Neural cell (in vitro differentiated cells): ENCODE results near the gene GNL2. TPM values are rescaled to one million over a fixed set of nuclear protein-coding genes. Genes with fewer than 3 reads are reported as not detected.

ENCODE experiments used
- H2AFZ ChIP-seq: fragments of 200-600, 300-800 bp; sonication (generic), shearing (Covaris generic); 2 replicates; pipeline ENCODE4 v1.6.0; 2014; ENCODE audit warnings: low read depth, mild to moderate bottlenecking, antibody characterized with exemption, low read length, moderate library complexity
- H3F3A ChIP-seq: fragments of 200-600 bp; shearing (Covaris generic); 2 replicates; pipeline ENCODE4 v1.6.1; 2016; ENCODE audit warnings: mild to moderate bottlenecking, moderate library complexity, mixed read lengths, antibody characterized with exemption, low read length; ENCODE audit not compliant: insufficient read depth, poor library complexity, severe bottlenecking
- H3K27ac ChIP-seq: fragments of 200-600, 300-800 bp; sonication (generic), shearing (Covaris generic); 2 replicates; pipeline ENCODE4 v1.5.1; 2014; ENCODE audit warnings: mild to moderate bottlenecking, low read length, moderate library complexity
- H3K27me3 ChIP-seq: fragments of 300-800, 200-600 bp; sonication (generic), shearing (Covaris generic); 2 replicates; pipeline ENCODE4 v1.6.0; 2014; ENCODE audit warnings: mild to moderate bottlenecking, low read depth, low read length, moderate library complexity; ENCODE audit not compliant: insufficient read depth
- H3K36me3 ChIP-seq: fragments of 300-800, 200-600 bp; sonication (generic), shearing (Covaris generic); 2 replicates; pipeline ENCODE4 v1.5.1; 2014; ENCODE audit warnings: mild to moderate bottlenecking, antibody characterized with exemption, low read length, moderate library complexity; ENCODE audit not compliant: insufficient read depth
- H3K4me2 ChIP-seq: fragments of 300-800, 200-600 bp; sonication (generic), shearing (Covaris generic); 2 replicates; pipeline ENCODE4 v1.6.0; 2014; ENCODE audit warnings: mild to moderate bottlenecking, low read length
- H3K4me3 ChIP-seq: fragments of 300-800, 200-600 bp; sonication (generic), shearing (Covaris generic); 2 replicates; pipeline ENCODE4 v1.5.1; 2014; ENCODE audit warnings: mild to moderate bottlenecking, low read length, moderate library complexity
- H3K79me2 ChIP-seq: fragments of 200-600 bp; shearing (Covaris generic); replicated peaks from 2 replicates; pipeline ENCODE4 v1.6.0; 2014; ENCODE audit warnings: mild to moderate bottlenecking, low read length, moderate library complexity; ENCODE audit not compliant: insufficient read depth
- H3K9ac ChIP-seq: fragments of 300-800, 200-600 bp; sonication (generic), shearing (Covaris generic); 2 replicates; pipeline ENCODE4 v1.6.1; 2016; ENCODE audit warnings: mild to moderate bottlenecking, low read length, mixed read lengths
- H3K9me2 ChIP-seq: fragments of 200-600 bp; shearing (Covaris generic); 2 replicates; pipeline ENCODE4 v1.6.1; 2016; ENCODE audit warnings: mild to moderate bottlenecking, low read length, mixed read lengths; ENCODE audit not compliant: insufficient read depth
- H3K9me3 ChIP-seq: fragments of 200-600, 300-800 bp; sonication (generic), shearing (Covaris generic); 2 replicates; pipeline ENCODE4 v1.6.1; 2016; ENCODE audit warnings: mild to moderate bottlenecking, mixed run types, low read length, moderate library complexity, mixed read lengths
- H4K20me1 ChIP-seq: fragments of 200-600 bp; shearing (Covaris generic); 2 replicates; pipeline ENCODE4 v1.6.1; 2016; ENCODE audit warnings: mild to moderate bottlenecking, mixed run types; ENCODE audit not compliant: insufficient read depth
- EP300 ChIP-seq: fragments of 450-650 bp; conservative IDR thresholded peaks from 2 replicates; pipeline ENCODE4 v1.6.1; 2014; ENCODE audit warnings: antibody characterized with exemption, mild to moderate bottlenecking, moderate library complexity; ENCODE audit not compliant: poor library complexity, severe bottlenecking
- EZH2 ChIP-seq: fragments of 200-600, 300-800 bp; shearing (Covaris generic), sonication (generic); IDR thresholded peaks from 2 replicates; pipeline ENCODE4 v1.6.1; 2014; ENCODE audit warnings: antibody characterized with exemption, low read length, borderline replicate concordance, mild to moderate bottlenecking; ENCODE audit not compliant: insufficient read depth, poor library complexity, severe bottlenecking
- MXI1 ChIP-seq: fragments of 450-650 bp; conservative IDR thresholded peaks from 2 replicates; pipeline ENCODE4 v1.6.1; 2014; ENCODE audit warnings: antibody characterized with exemption, mild to moderate bottlenecking; ENCODE audit not compliant: poor library complexity, severe bottlenecking
- POLR2AphosphoS5 ChIP-seq: IDR thresholded peaks from 2 replicates; pipeline ENCODE4 v1.6.1; 2012
- RAD21 ChIP-seq: fragments of 450-650 bp; conservative IDR thresholded peaks from 2 replicates; pipeline ENCODE4 v1.6.1; 2014; ENCODE audit warnings: antibody characterized with exemption, mild to moderate bottlenecking, moderate library complexity
- SMC3 ChIP-seq: fragments of 450-650 bp; conservative IDR thresholded peaks from 2 replicates; pipeline ENCODE4 v1.6.1; 2014; ENCODE audit warnings: antibody characterized with exemption, mild to moderate bottlenecking, moderate library complexity; ENCODE audit not compliant: poor library complexity
- TAF1 ChIP-seq: IDR thresholded peaks from 2 replicates; pipeline ENCODE4 v1.6.1; 2012; ENCODE audit warnings: low read depth
- polyA plus RNA-seq: library from polyadenylated mRNA; depleted of rRNA; stranded (reverse); fragments of >200 nt; gene quantifications from 2 replicates; pipeline ENCODE4 v1.2.3, GENCODE V29; 2014
- TF ChIP-seq, protein P1 (sequence below): IDR thresholded peaks from 2 replicates; pipeline ENCODE4 v1.6.1; 2012; ENCODE audit warnings: borderline replicate concordance
- TF ChIP-seq, protein P2 (sequence below): fragments of 450-650 bp; IDR thresholded peaks from 2 replicates; pipeline ENCODE4 v1.5.1; 2014; ENCODE audit warnings: antibody characterized with exemption, mild to moderate bottlenecking, moderate library complexity; ENCODE audit not compliant: poor library complexity, severe bottlenecking

Gene GNL2
- polyA plus RNA-seq, 1 donor from 2014 or later: 31.7 TPM

DNA sequence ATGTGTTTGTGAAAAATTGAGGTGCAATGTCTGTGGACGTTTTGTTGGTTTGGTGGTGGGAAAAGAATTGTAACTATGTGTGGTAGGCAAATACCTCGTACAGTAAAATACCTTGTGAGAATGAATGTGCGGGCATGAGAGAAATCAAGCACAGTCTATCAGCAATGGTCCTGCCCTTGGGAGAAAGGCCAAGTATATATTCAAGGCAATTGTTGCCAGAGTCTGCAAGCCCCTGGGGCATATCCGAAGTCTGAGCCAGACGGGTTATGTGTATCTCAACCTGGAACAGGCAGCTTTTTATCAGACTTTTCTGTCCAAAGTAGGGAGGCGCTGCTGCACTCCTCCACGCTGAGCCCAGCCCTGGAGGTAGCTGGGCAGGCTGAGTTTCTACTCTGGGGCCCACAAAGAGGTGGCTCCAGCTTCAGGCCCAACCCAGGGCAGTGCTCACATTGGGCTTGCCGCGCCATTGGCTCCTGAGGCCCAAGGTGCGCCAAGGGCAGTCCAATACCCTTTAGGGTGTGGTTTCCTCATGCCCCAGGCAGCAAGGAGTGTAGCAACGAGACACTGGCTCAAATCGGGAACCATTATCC is 9.4 kb upstream of the GNL2 start:
- no peaks in the 10 kb centered on the region for H3K27me3 ChIP-seq
- H4K20me1 ChIP-seq: no peaks in the 10 kb centered on the region
- H3K79me2 ChIP-seq: no peaks in the 10 kb centered on the region
- H3F3A ChIP-seq: no peaks in the 10 kb centered on the region
- no peaks in the 10 kb centered on the region for H3K36me3 ChIP-seq
- no peak overlapping the region for H3K9ac ChIP-seq
- no peak overlapping the region for H3K4me3 ChIP-seq
- no peaks in the 10 kb centered on the region for H3K9me3 ChIP-seq
- H3K4me2 ChIP-seq: no peak overlapping the region
- no peak for TF ChIP-seq EZH2
- no peak for TF ChIP-seq SMC3
- no peak for TF ChIP-seq MXI1
- TF ChIP-seq, protein P1, sequence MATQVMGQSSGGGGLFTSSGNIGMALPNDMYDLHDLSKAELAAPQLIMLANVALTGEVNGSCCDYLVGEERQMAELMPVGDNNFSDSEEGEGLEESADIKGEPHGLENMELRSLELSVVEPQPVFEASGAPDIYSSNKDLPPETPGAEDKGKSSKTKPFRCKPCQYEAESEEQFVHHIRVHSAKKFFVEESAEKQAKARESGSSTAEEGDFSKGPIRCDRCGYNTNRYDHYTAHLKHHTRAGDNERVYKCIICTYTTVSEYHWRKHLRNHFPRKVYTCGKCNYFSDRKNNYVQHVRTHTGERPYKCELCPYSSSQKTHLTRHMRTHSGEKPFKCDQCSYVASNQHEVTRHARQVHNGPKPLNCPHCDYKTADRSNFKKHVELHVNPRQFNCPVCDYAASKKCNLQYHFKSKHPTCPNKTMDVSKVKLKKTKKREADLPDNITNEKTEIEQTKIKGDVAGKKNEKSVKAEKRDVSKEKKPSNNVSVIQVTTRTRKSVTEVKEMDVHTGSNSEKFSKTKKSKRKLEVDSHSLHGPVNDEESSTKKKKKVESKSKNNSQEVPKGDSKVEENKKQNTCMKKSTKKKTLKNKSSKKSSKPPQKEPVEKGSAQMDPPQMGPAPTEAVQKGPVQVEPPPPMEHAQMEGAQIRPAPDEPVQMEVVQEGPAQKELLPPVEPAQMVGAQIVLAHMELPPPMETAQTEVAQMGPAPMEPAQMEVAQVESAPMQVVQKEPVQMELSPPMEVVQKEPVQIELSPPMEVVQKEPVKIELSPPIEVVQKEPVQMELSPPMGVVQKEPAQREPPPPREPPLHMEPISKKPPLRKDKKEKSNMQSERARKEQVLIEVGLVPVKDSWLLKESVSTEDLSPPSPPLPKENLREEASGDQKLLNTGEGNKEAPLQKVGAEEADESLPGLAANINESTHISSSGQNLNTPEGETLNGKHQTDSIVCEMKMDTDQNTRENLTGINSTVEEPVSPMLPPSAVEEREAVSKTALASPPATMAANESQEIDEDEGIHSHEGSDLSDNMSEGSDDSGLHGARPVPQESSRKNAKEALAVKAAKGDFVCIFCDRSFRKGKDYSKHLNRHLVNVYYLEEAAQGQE: no peak
- TF ChIP-seq POLR2AphosphoS5: no peak
- no peak for TF ChIP-seq EP300
- TF ChIP-seq RAD21: no peak
- TF ChIP-seq, protein P2, sequence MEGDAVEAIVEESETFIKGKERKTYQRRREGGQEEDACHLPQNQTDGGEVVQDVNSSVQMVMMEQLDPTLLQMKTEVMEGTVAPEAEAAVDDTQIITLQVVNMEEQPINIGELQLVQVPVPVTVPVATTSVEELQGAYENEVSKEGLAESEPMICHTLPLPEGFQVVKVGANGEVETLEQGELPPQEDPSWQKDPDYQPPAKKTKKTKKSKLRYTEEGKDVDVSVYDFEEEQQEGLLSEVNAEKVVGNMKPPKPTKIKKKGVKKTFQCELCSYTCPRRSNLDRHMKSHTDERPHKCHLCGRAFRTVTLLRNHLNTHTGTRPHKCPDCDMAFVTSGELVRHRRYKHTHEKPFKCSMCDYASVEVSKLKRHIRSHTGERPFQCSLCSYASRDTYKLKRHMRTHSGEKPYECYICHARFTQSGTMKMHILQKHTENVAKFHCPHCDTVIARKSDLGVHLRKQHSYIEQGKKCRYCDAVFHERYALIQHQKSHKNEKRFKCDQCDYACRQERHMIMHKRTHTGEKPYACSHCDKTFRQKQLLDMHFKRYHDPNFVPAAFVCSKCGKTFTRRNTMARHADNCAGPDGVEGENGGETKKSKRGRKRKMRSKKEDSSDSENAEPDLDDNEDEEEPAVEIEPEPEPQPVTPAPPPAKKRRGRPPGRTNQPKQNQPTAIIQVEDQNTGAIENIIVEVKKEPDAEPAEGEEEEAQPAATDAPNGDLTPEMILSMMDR: no peak
- no peak overlapping the region for H2AFZ ChIP-seq
- H3K9me2 ChIP-seq: no peaks in the 10 kb centered on the region
- H3K27ac ChIP-seq: no peak overlapping the region

DNA sequence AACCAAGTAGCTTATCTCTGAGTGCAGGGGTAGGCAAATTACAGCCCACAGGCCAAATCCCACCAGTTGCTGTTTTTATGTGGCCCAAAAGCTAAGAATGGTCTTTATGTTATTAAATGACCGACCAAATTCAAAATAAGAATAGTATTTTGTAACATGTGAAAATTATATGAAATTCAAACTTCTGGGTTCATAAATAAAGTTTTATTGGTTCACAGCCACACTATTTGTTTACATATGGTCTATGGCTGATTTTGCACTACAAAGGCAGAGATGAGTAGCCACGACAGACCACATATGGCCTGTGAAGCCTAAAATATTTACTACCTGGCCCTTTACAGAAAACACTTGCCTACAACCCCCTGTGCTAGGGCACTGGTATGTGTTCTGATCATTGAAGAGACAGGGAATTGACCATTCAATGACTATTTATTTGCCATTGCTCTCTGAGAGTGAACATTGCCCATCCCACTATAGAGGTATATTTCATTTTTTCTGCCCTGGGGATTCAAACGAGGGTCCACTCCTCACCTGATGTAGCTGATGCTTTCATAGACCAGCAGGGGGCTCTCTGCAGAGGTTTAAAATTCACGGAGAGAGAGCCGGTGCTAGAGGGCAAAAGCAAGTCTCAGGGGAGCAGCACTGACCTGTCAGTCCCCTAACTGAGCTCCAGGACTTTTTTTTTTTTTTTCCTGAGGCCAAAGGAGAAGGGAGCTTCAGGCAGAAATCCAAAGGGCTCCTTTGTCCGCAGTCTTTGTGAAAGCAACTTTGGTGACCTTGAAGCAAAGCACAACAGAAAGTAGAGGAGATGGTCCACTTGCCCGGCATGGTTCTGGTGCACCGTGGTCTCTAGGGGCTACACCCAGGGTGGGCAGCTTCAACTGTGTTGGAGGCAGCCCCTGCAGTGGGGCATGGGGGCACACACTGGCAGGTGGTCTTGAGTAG is 7.3 kb upstream of the GNL2 start:
- Histone ChIP-seq H3K4me3 (no peak overlapping the region), H3K9me2 (no peaks in the 10 kb centered on the region), H2AFZ (no peak overlapping the region), H3K27ac (no peak overlapping the region), H4K20me1 (no peaks in the 10 kb centered on the region), H3K9ac (no peak overlapping the region), H3K4me2 (no peak overlapping the region), H3K9me3 (no peaks in the 10 kb centered on the region), H3F3A (no peaks in the 10 kb centered on the region), H3K79me2 (no peaks in the 10 kb centered on the region), H3K36me3 (no peaks in the 10 kb centered on the region), H3K27me3 (no peaks in the 10 kb centered on the region)
- TF ChIP-seq, protein P2: peak; percentile 72
- TF ChIP-seq MXI1: no peak
- TF ChIP-seq TAF1: no peak
- no peak for TF ChIP-seq EZH2
- TF ChIP-seq, protein P1: no peak
- no peak for TF ChIP-seq POLR2AphosphoS5
- TF ChIP-seq RAD21: peak; percentile 63
- TF ChIP-seq SMC3: peak; percentile 77
- TF ChIP-seq EP300: no peak
